Activated B cell treated with CpG ODN at 0.5 μM for 24 hours (primary cell): ENCODE data around the gene TAOK1. TPM values are rescaled to one million over a fixed set of nuclear protein-coding genes. Genes with fewer than 3 reads are reported as not detected.
A peak's percentile ranks its signal among the peaks of the same experiment; 100 is the strongest.

Experiments used
- ATAC-seq: fragments of 200-7000 bp; cut with Tn5 transposase; one replicate; pipeline ENCODE4 v1.10.0; 2021; ENCODE audit warnings: low read depth, mild to moderate bottlenecking, moderate library complexity
- CTCF ChIA-PET: fragments of 350-600 bp; sonication (Branson Sonifier 250); formaldehyde crosslinking; loops from one replicate; lab custom pipeline; 2021; ENCODE audit warnings: antibody characterized with exemption; lab: Charles Lee
- POLR2A ChIA-PET: fragments of 350-600 bp; sonication (Branson Sonifier 250); formaldehyde crosslinking; loops from one replicate; lab custom pipeline; 2021; ENCODE audit warnings: antibody characterized with exemption; lab: Charles Lee
- DNase-seq: peaks from one replicate; pipeline ENCODE4 v3.0.0; 2022
- H3K27ac Mint-ChIP-seq: one replicate; pipeline ENCODE4 v1.8.0; 2020; ENCODE audit warnings: mixed read lengths
- H3K27me3 Mint-ChIP-seq: one replicate; pipeline ENCODE4 v1.8.0; 2021; ENCODE audit warnings: mixed read lengths
- H3K36me3 Mint-ChIP-seq: one replicate; pipeline ENCODE4 v1.8.0; 2021; ENCODE audit warnings: low read depth, mixed read lengths
- H3K4me1 Mint-ChIP-seq: one replicate; pipeline ENCODE4 v1.8.0; 2021; ENCODE audit warnings: mixed read lengths
- H3K4me3 Mint-ChIP-seq: one replicate; pipeline ENCODE4 v1.8.0; 2020; ENCODE audit warnings: mild to moderate bottlenecking, mixed read lengths
- H3K9me3 Mint-ChIP-seq: one replicate; pipeline ENCODE4 v1.8.0; 2020; ENCODE audit warnings: mixed read lengths
- intact Hi-C: fragments of 100-400 bp; cut with micrococcal nuclease; formaldehyde crosslinking; loops from one replicate; pipeline ENCODE4 v1.15.1; 2024
- total RNA-seq: library from RNA; stranded (reverse); gene quantifications from 2 replicates; pipeline ENCODE4 v1.2.3, GENCODE V29; 2022
- TF ChIP-seq, protein P1 (sequence below): fragments of 200-600 bp; IDR thresholded peaks from one replicate; pipeline ENCODE4 v1.8.0; 2022; ENCODE audit warnings: antibody characterized with exemption, mild to moderate bottlenecking

TAOK1 gene
- total RNA-seq, 1 donor from 2014 or later: 55.5 TPM

- H3K9me3 Mint-ChIP-seq: no peaks in the 10 kb centered on the region
- intact Hi-C loops: loop anchor here (1.0 to 10.0 kb wide), 5 partner anchors 21 to 1233 kb away; partner anchors contain the start of genes CRLF3, PHF12, SSH2 and TP53I13
- H3K4me3 Mint-ChIP-seq: peak within 1 kb of the TSS; percentile 87
- no peaks in the 10 kb centered on the region for H3K27me3 Mint-ChIP-seq
- ATAC-seq (peak; percentile 83), DNase-seq (peak; percentile 88)
- ChIA-PET CTCF (interaction anchor here (0.7 to 2.0 kb wide), 3 partner anchors 17 to 26 kb away, joined by 3 to 11 read pairs (median 10); no protein-coding TSS in a partner anchor), POLR2A (interaction anchor here (1.0 to 3.4 kb wide), 5 partner anchors 9 to 171 kb away, joined by 3 to 32 read pairs (median 4); no protein-coding TSS in a partner anchor)
- peak within 1 kb of the TSS; percentile 83 for H3K27ac Mint-ChIP-seq
- peaks cover 73% of the 10 kb centered on the region for H3K4me1 Mint-ChIP-seq
- TF ChIP-seq, protein P1, sequence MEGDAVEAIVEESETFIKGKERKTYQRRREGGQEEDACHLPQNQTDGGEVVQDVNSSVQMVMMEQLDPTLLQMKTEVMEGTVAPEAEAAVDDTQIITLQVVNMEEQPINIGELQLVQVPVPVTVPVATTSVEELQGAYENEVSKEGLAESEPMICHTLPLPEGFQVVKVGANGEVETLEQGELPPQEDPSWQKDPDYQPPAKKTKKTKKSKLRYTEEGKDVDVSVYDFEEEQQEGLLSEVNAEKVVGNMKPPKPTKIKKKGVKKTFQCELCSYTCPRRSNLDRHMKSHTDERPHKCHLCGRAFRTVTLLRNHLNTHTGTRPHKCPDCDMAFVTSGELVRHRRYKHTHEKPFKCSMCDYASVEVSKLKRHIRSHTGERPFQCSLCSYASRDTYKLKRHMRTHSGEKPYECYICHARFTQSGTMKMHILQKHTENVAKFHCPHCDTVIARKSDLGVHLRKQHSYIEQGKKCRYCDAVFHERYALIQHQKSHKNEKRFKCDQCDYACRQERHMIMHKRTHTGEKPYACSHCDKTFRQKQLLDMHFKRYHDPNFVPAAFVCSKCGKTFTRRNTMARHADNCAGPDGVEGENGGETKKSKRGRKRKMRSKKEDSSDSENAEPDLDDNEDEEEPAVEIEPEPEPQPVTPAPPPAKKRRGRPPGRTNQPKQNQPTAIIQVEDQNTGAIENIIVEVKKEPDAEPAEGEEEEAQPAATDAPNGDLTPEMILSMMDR: no peak
- peaks cover 3% of the 10 kb centered on the region for H3K36me3 Mint-ChIP-seq
Measured at GRCh38 chr17:29589524-29590410, 199.6 kb downstream of the TAOK1 start, which contains the start of gene GIT1. TSS of gene GIT1 (minus strand) at chr17:29589648. CDS start at chr17:29589378, 270 bp downstream.

- intact Hi-C loops: loop anchor here (1.0 to 10.0 kb wide), 4 partner anchors 10 to 636 kb away; partner anchors contain the start of gene PHF12
- CTCF ChIA-PET: interaction anchor here (0.6 to 4.3 kb wide), 11 partner anchors 12 to 340 kb away, joined by 3 to 70 read pairs (median 10); partner anchors contain the start of gene SSH2
- ATAC-seq (no peak), DNase-seq (no peak)
- H3K4me3 Mint-ChIP-seq: peak overlapping the region; percentile 83
- H3K4me1 Mint-ChIP-seq: peaks cover 65% of the 10 kb centered on the region
- no peaks in the 10 kb centered on the region for H3K9me3 Mint-ChIP-seq
- H3K36me3 Mint-ChIP-seq: peaks cover 3% of the 10 kb centered on the region
- H3K27ac Mint-ChIP-seq: peak overlapping the region; percentile 78
- TF ChIP-seq, protein P1: no peak
- no peaks in the 10 kb centered on the region for H3K27me3 Mint-ChIP-seq
- POLR2A ChIA-PET: interaction anchor here (0.7 to 3.4 kb wide), 8 partner anchors 10 to 27 kb away, joined by 3 to 32 read pairs (median 5); partner anchors contain the start of gene TP53I13
Measured at GRCh38 chr17:29590411-29591145, 200.4 kb downstream of the TAOK1 start.

- CTCF ChIA-PET: interaction anchor here (0.6 to 4.3 kb wide), 14 partner anchors 13 to 340 kb away, joined by 3 to 70 read pairs (median 9); partner anchors contain the start of gene SSH2
- DNase-seq: no peak
- TF ChIP-seq, protein P1: no peak
Measured at GRCh38 chr17:29591146-29591736, 201.1 kb downstream of the TAOK1 start.

DNA sequence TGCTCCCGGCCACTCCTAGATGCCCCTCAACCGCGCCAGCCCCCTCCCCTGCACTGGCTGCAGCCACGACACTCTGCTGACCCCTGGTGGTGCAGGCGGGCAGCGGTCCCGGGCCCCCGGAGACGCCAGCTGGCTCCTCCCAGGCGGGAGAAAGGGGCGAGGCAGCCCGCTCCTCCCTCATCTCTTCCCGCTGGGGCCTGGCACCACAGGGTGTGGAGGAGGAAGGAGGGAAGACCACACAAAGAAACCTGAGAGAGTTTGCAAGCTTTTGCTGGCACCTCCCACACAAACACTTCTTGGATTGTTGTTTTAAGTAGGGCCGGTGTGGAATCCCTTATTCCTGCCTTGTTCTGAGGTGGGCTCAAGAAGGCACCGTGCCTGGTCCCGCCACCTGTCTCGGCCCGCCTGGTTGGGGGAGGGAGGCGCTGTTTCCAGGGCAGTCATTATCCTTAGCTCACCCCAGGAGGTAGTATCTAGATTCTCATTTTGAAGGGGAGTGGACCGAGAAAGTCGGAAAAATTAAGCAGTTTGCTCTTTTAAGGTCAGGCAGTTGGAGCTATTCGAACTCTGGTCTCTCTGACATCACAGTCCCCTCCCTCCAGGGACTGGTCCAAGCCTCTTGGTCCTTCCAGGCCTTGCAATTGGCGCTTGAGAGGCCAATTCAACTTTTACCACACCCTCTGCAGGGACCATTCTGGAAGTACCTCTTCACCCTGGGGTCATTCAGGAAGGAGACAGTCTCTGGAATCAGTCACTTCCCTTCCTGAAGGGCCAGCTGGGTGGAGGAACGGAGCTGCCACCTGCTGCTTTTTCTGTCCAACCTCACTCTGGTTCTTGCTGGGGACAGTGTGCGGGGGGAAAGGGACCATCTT, 201.8 kb downstream of the TAOK1 start:
- Mint-ChIP-seq H3K27ac (peak overlapping the region; percentile 78), H3K36me3 (peaks cover 3% of the 10 kb centered on the region), H3K27me3 (no peaks in the 10 kb centered on the region), H3K4me3 (peak overlapping the region; percentile 83), H3K9me3 (no peaks in the 10 kb centered on the region), H3K4me1 (peaks cover 53% of the 10 kb centered on the region)
- ChIA-PET CTCF (interaction anchor here (0.6 to 4.3 kb wide), 15 partner anchors 8 to 339 kb away, joined by 3 to 70 read pairs (median 8); partner anchors contain the start of gene SSH2), POLR2A (interaction anchor here (0.6 to 3.4 kb wide), 9 partner anchors 11 to 202 kb away, joined by 3 to 32 read pairs (median 4); partner anchors contain the start of genes TAOK1 and TP53I13)
- TF ChIP-seq, protein P1: peak; percentile 76
- intact Hi-C loops: loop anchor here (1.0 to 10.0 kb wide), 4 partner anchors 12 to 637 kb away; partner anchors contain the start of gene PHF12
- DNase-seq (peak; percentile 81), ATAC-seq (peak; percentile 52)

More at GRCh38 chr17:29591146-29591736, 201.1 kb downstream of the TAOK1 start:
- Mint-ChIP-seq H3K27me3 (no peaks in the 10 kb centered on the region), H3K4me1 (peaks cover 59% of the 10 kb centered on the region), H3K27ac (peak overlapping the region; percentile 78), H3K9me3 (no peaks in the 10 kb centered on the region), H3K4me3 (peak overlapping the region; percentile 83), H3K36me3 (peaks cover 3% of the 10 kb centered on the region)
- POLR2A ChIA-PET: interaction anchor here (0.7 to 3.4 kb wide), 10 partner anchors 11 to 26 kb away, joined by 3 to 32 read pairs (median 5); partner anchors contain the start of gene TP53I13
- ATAC-seq: no peak
- intact Hi-C loops: loop anchor here (1.0 to 10.0 kb wide), 4 partner anchors 11 to 636 kb away; partner anchors contain the start of gene PHF12
